ENCODE data around the gene PCDHB13. TPM values are rescaled to one million over a fixed set of nuclear protein-coding genes. Genes with fewer than 3 reads are reported as not detected.

PCDHB13 gene
- total and polyA plus RNA-seq, 2 of the 4 experiments (the other 2 are of a cell fraction), result 0.18 to 0.26 TPM

GRCh38 chr5:141175933-141176332 is 37.8 kb upstream of the PCDHB13 start:
- Histone ChIP-seq H2BK20ac (ENCODE audit: low read depth, low read length) (no peak overlapping the region), H2BK120ac (ENCODE audit: low read depth, low read length) (no peak overlapping the region), H3K9me1 (ENCODE audit: insufficient read depth, low read length) (no peaks in the 10 kb centered on the region), H4K5ac (ENCODE audit: low read depth, low read length) (no peak overlapping the region), H2AK9ac (replicated peaks; ENCODE audit: low read depth, low read length, poor library complexity) (no peak overlapping the region), H3K56ac (ENCODE audit: extremely low read depth, insufficient read depth, low read length) (no peak overlapping the region), H2AK5ac (ENCODE audit: low read depth, low read length) (no peak overlapping the region), H3K27me3 (ENCODE audit: control insufficient read depth, insufficient read depth, low read length) (no peaks in the 10 kb centered on the region), H4K20me1 (ENCODE audit: insufficient read depth, low read length) (no peaks in the 10 kb centered on the region), H2BK15ac (ENCODE audit: low read depth, low read length) (no peak overlapping the region), H3K18ac (ENCODE audit: low read depth, low read length) (no peak overlapping the region), H3K4ac (ENCODE audit: low read depth, low read length) (no peak overlapping the region), H3K14ac (replicated peaks; ENCODE audit: low read depth, low read length) (no peak overlapping the region), H2AFZ (replicated peaks; ENCODE audit: low read length, poor library complexity) (no peak overlapping the region), H3K4me1 (ENCODE audit: control insufficient read depth, insufficient read depth, low read length) (no peaks in the 10 kb centered on the region), H3K27ac (ENCODE audit: insufficient read depth, low read length) (no peak overlapping the region), H3K4me3 (ENCODE audit: insufficient read depth, low read depth, low read length) (no peak overlapping the region), H3K23ac (ENCODE audit: low read depth, low read length) (no peak overlapping the region), H3K9me3 (ENCODE audit: control insufficient read depth, insufficient read depth, low read length) (peaks cover 22% of the 10 kb centered on the region; the same call in 1 of the 2 replicates), H4K8ac (ENCODE audit: low read depth in 2 of 2, low read length in 2 of 2) (no peak overlapping the region), H3K9ac (ENCODE audit: low read depth, low read length) (no peak overlapping the region), H3K79me1 (ENCODE audit: low read depth in 1 of 2, low read length in 2 of 2) (no peaks in the 10 kb centered on the region), H2BK5ac (ENCODE audit: low read depth, low read length, poor library complexity, severe bottlenecking) (no peak overlapping the region), H3K36me3 (ENCODE audit: control insufficient read depth, insufficient read depth, low read length) (no peaks in the 10 kb centered on the region), H4K91ac (ENCODE audit: insufficient read depth, low read depth, low read length) (no peak overlapping the region), H3K4me2 (ENCODE audit: low read depth, low read length) (no peak overlapping the region)
- no TSS peak for BruUV-seq (replicated peaks)
- ATAC-seq (ENCODE audit: low read depth), result no peak
- dilution Hi-C loops (cut with HindIII; ENCODE audit: low sequenced_read_pairs, unreplicated experiment), result no loop called here
- DNase-seq, result no peak
- intact Hi-C loops (cut with micrococcal nuclease), result no loop called here
- ChIA-PET POLR2A (ENCODE audit: unreplicated experiment) (no interaction called here), CTCF (no interaction called here)
- TF ChIP-seq CHD1 (IDR thresholded peaks at IDR 0.05; ENCODE audit: low read depth, low read length) (no peak), ELK1 (IDR thresholded peaks at IDR 0.05; ENCODE audit: borderline replicate concordance, low read depth, low read length) (no peak), RAD21 (IDR thresholded peaks at IDR 0.05; ENCODE audit: low read length) (no peak), CEBPB (IDR thresholded peaks at IDR 0.05; ENCODE audit: low read depth, low read length) (no peak), USF2 (IDR thresholded peaks at IDR 0.05; ENCODE audit: low read depth, low read length) (no peak), POLR2A (IDR thresholded peaks at IDR 0.05; ENCODE audit: low read depth, low read length) (no peak), MAZ (IDR thresholded peaks at IDR 0.05; ENCODE audit: borderline replicate concordance, low read depth, low read length) (no peak), RFX5 (IDR thresholded peaks at IDR 0.05; ENCODE audit: low read depth, low read length) (no peak), MXI1 (IDR thresholded peaks at IDR 0.05; ENCODE audit: borderline replicate concordance, low read depth, low read length) (no peak), NFE2L2 (IDR thresholded peaks at IDR 0.05; ENCODE audit: low read depth, low read length) (no peak), BHLHE40 (IDR thresholded peaks at IDR 0.05; ENCODE audit: low read depth, low read length) (no peak)
- in situ Hi-C loops (cut with MboI; ENCODE audit: low sequenced_read_pairs), result no loop called here
- no CpG with 5 or more reads among the region's 1 CpG for WGBS, 2 experiments (ENCODE audit: extremely low coverage in 2 of 2, insufficient read length in 1 of 2)
